Caco-2 (cell line): ENCODE data around the gene RNU5B-1. TPM values are rescaled to one million over a fixed set of nuclear protein-coding genes. Genes with fewer than 3 reads are reported as not detected.

Source experiments
- BruUV-seq: library from RNA; stranded (reverse); fragments of 400-500 nt; replicated peaks from 2 replicates; lab custom pipeline; 2021; lab: Mats Ljungman, UMichigan
- CTCF ChIA-PET: fragments of 300-600 bp; sonication (Branson Sonifier 250); formaldehyde crosslinking; loops from one replicate; lab custom pipeline; 2022; ENCODE audit warnings: antibody characterized with exemption; lab: Charles Lee
- POLR2A ChIA-PET: fragments of 300-600 bp; sonication (Branson Sonifier 250); formaldehyde crosslinking; loops from one replicate; lab custom pipeline; 2022; ENCODE audit warnings: antibody characterized with exemption; lab: Charles Lee
- DNase-seq, 2 experiments: peaks; one replicate each; pipeline versions ENCODE4 v3.0.0 to v3.0.0-alpha.2; 2020 to 2022
- H3K27me3 ChIP-seq: replicated peaks from 2 replicates; pipeline ENCODE4 v1.6.0; 2011; ENCODE audit warnings: low read length; ENCODE audit not compliant: control insufficient read depth, insufficient read depth
- H3K36me3 ChIP-seq: 2 replicates; pipeline ENCODE4 v1.5.1; 2011; ENCODE audit warnings: low read length; ENCODE audit not compliant: control insufficient read depth, insufficient read depth
- H3K4me1 ChIP-seq: fragments of 250-450 bp; sonication (Bioruptor Pico); 2 replicates; pipeline ENCODE4 v1.5.1; 2020; ENCODE audit warnings: mild to moderate bottlenecking
- H3K4me3 ChIP-seq: 2 replicates; pipeline ENCODE4 v1.5.1; 2011; ENCODE audit warnings: low read depth, mild to moderate bottlenecking, control low read depth, low read length
- H3K9me3 ChIP-seq: fragments of 250-450 bp; sonication (Bioruptor Pico); 2 replicates; pipeline ENCODE4 v1.5.1; 2020; ENCODE audit warnings: mild to moderate bottlenecking, moderate library complexity
- H3K27ac Mint-ChIP-seq: one replicate; pipeline ENCODE4 v1.8.0; 2022; ENCODE audit warnings: mixed read lengths; ENCODE audit not compliant: unreplicated experiment
- H3K27me3 Mint-ChIP-seq: one replicate; pipeline ENCODE4 v1.8.0; 2022; ENCODE audit warnings: mixed read lengths; ENCODE audit not compliant: insufficient read depth, unreplicated experiment
- H3K36me3 Mint-ChIP-seq: one replicate; pipeline ENCODE4 v1.8.0; 2022; ENCODE audit warnings: mild to moderate bottlenecking, mixed read lengths; ENCODE audit not compliant: insufficient read depth, unreplicated experiment
- H3K4me1 Mint-ChIP-seq: one replicate; pipeline ENCODE4 v1.8.0; 2022; ENCODE audit warnings: low read depth, mixed read lengths; ENCODE audit not compliant: unreplicated experiment
- H3K4me3 Mint-ChIP-seq: one replicate; pipeline ENCODE4 v1.8.0; 2022; ENCODE audit warnings: mild to moderate bottlenecking, moderate library complexity, mixed read lengths; ENCODE audit not compliant: unreplicated experiment
- H3K9me3 Mint-ChIP-seq: one replicate; pipeline ENCODE4 v1.8.0; 2022; ENCODE audit warnings: mixed read lengths; ENCODE audit not compliant: unreplicated experiment
- intact Hi-C: fragments of 100-400 bp; cut with micrococcal nuclease; formaldehyde crosslinking; loops from one replicate; pipeline ENCODE4 v1.10.0; 2022; ENCODE audit not compliant: unreplicated experiment
- total RNA-seq: library from RNA; stranded (reverse); gene quantifications from 2 replicates; pipeline ENCODE4 v1.2.3, GENCODE V29; 2022
- TF ChIP-seq, protein P1 (sequence below), 2 experiments: fragments of 200-600 bp in 1 of 2; IDR thresholded peaks; 1 replicate in 1 of 2; 2 replicates in 1 of 2; pipeline versions ENCODE4 v1.5.1 to v1.8.0; 2011 to 2022; ENCODE audit warnings: antibody characterized with exemption in 1 of 2, control low read depth in 1 of 2, inconsistent platforms in 1 of 2, low read depth in 1 of 2, low read length in 1 of 2, mild to moderate bottlenecking in 1 of 2, moderate library complexity in 1 of 2; ENCODE audit not compliant: insufficient read depth in 1 of 2, severe bottlenecking in 1 of 2, unreplicated experiment in 1 of 2

The RNU5B-1 gene
- total RNA-seq, 1 experiment from 2014 or later, result not detected

DNA sequence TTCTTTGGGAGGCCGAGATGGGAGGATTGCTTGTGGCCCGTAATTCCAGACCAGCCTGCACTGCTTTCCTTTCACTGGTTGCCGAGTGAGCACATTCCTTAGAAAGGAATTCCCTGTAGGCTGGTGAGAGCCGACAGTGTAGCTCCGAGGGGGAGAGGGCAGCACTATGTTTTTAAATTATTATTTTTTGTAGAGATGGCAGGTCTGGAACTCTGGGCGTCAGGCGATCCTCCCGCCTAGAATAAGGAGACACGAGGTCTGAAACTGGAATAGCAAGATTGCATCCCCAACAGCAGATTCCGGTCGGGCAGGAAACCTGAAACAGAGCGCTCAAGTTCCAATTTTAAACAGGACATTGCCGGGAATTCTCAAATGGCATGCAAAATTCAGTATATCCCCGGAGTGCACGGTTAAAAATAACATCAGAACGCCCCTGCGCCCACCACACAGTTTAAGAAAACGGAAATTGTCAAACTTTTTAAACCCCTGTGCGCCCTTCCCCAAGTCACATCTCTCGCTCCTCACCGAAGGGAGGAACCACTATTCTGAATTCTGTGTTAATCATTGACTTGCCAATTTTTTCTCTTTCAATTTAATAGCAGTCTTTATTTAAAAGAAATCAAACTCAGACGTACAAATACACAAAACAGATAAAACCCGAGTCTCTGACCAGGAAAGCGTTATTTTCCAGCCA, 643 bp upstream of the RNU5B-1 start:
- BruUV-seq, result TSS peak; percentile 17
- peak overlapping the region; percentile 95 for H3K27ac Mint-ChIP-seq
- Histone ChIP-seq H3K4me3 (peak overlapping the region; percentile 41), H3K36me3 (no peaks in the 10 kb centered on the region), H3K9me3 (no peaks in the 10 kb centered on the region), H3K27me3 (no peaks in the 10 kb centered on the region), H3K4me1 (peaks cover 6% of the 10 kb centered on the region; the same call in 1 of the 2 replicates)
- H3K9me3 Mint-ChIP-seq, result no peaks in the 10 kb centered on the region
- H3K4me3 Mint-ChIP-seq, result peak overlapping the region; percentile 90
- DNase-seq, result peak; percentile 66 to 72
- peaks cover 28% of the 10 kb centered on the region for H3K36me3 Mint-ChIP-seq
- TF ChIP-seq, protein P1, sequence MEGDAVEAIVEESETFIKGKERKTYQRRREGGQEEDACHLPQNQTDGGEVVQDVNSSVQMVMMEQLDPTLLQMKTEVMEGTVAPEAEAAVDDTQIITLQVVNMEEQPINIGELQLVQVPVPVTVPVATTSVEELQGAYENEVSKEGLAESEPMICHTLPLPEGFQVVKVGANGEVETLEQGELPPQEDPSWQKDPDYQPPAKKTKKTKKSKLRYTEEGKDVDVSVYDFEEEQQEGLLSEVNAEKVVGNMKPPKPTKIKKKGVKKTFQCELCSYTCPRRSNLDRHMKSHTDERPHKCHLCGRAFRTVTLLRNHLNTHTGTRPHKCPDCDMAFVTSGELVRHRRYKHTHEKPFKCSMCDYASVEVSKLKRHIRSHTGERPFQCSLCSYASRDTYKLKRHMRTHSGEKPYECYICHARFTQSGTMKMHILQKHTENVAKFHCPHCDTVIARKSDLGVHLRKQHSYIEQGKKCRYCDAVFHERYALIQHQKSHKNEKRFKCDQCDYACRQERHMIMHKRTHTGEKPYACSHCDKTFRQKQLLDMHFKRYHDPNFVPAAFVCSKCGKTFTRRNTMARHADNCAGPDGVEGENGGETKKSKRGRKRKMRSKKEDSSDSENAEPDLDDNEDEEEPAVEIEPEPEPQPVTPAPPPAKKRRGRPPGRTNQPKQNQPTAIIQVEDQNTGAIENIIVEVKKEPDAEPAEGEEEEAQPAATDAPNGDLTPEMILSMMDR (IDR thresholded peaks at IDR 0.05; ENCODE audit: insufficient read depth in 1 of 2, low read depth in 1 of 2, low read length in 1 of 2, severe bottlenecking in 1 of 2, unreplicated experiment in 1 of 2), result peak in 1 of 2 experiments; percentile 64
- intact Hi-C loops, result loop anchor here (1.0 kb wide), 2 partner anchors 8 to 271 kb away; partner anchors contain the start of gene RNU5A-1
- no peaks in the 10 kb centered on the region for H3K27me3 Mint-ChIP-seq
- POLR2A ChIA-PET, result interaction anchor here (0.6 to 2.1 kb wide), 18 partner anchors 10 to 307 kb away, joined by 3 to 37 read pairs (median 6); partner anchors contain the start of genes CLPX, HACD3, IGDCC3 and INTS14
- CTCF ChIA-PET, result interaction anchor here (1.0 to 1.5 kb wide), 4 partner anchors 18 to 119 kb away, joined by 3 to 6 read pairs (median 4); partner anchors contain the start of genes CLPX and PARP16
- H3K4me1 Mint-ChIP-seq, result no peaks in the 10 kb centered on the region

DNA sequence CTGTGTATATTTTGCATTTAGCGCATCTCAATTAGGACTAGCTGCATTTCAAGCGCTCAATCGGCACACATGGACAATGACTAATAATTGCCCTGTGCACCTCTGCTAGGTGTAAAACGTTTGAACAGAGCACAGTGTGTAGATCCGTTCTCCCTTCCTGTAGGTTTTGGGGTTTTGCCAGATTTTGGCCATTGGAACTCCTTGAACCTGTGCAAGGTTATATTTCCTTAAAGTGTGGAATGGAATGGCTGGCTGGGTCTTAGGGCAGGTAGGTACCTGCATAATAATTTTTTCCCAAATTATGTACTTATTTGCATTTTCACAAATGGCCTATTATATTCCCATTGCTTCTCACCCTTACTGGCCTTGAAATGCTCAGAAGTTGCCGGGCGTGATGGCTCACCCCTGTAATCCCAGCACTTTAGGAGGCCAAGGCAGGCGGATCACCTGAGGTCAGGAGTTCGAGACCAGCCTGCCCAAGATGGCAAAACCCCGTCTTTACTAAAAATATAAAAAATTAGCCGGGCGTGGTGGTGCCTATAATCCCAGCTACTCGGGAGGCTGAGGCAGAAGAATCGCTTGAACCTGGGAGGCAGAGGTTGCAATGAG, 777 bp downstream of the RNU5B-1 start:
- peak overlapping the region; percentile 95 for H3K27ac Mint-ChIP-seq

More for the DNA sequence above, 777 bp downstream of the RNU5B-1 start:
- DNase-seq, result no peak
- ChIA-PET POLR2A (interaction anchor here (0.6 to 2.1 kb wide), 28 partner anchors 8 to 1200 kb away, joined by 3 to 37 read pairs (median 4); partner anchors contain the start of genes CLPX, HACD3, IGDCC3 and PARP16), CTCF (interaction anchor here (0.6 to 1.5 kb wide), 7 partner anchors 8 to 1663 kb away, joined by 3 to 11 read pairs (median 4); partner anchors contain the start of genes CLPX and PARP16)
- intact Hi-C loops, result no loop called here
- no peaks in the 10 kb centered on the region for H3K27me3 Mint-ChIP-seq
- BruUV-seq, result no TSS peak
- no peaks in the 10 kb centered on the region for H3K9me3 Mint-ChIP-seq
- peak overlapping the region; percentile 4; the same call in 1 of the 2 replicates for H3K4me3 ChIP-seq
- TF ChIP-seq, protein P1 (IDR thresholded peaks at IDR 0.05; ENCODE audit: insufficient read depth in 1 of 2, low read depth in 1 of 2, low read length in 1 of 2, severe bottlenecking in 1 of 2, unreplicated experiment in 1 of 2), result no peak
- peaks cover 24% of the 10 kb centered on the region for H3K36me3 Mint-ChIP-seq
- H3K9me3 ChIP-seq, result no peaks in the 10 kb centered on the region
- H3K4me1 Mint-ChIP-seq, result no peaks in the 10 kb centered on the region
- H3K36me3 ChIP-seq, result no peaks in the 10 kb centered on the region
- no peaks in the 10 kb centered on the region for H3K27me3 ChIP-seq
- H3K4me3 Mint-ChIP-seq, result peak overlapping the region; percentile 90
- peaks cover 6% of the 10 kb centered on the region; the same call in 1 of the 2 replicates for H3K4me1 ChIP-seq
